Muscle layer of colon (tissue), 2 donors: Measurements from ENCODE around the gene PKIG.

Source experiments
- H3K27ac ChIP-seq: one replicate; pipeline ENCODE4 v1.7.0; 2013; ENCODE audit warnings: low read depth, mild to moderate bottlenecking, low read length, moderate library complexity
- H3K27me3 ChIP-seq, 2 donors: one replicate each; pipeline ENCODE4 v1.7.0; 2013; ENCODE audit warnings: low read length in 2 of 2, mild to moderate bottlenecking in 2 of 2; ENCODE audit not compliant: insufficient read depth in 2 of 2, control insufficient read depth in 1 of 2
- H3K36me3 ChIP-seq: one replicate; pipeline ENCODE4 v1.7.0; 2013; ENCODE audit warnings: mild to moderate bottlenecking, low read length; ENCODE audit not compliant: insufficient read depth
- H3K4me1 ChIP-seq: one replicate; pipeline ENCODE4 v1.7.0; 2013; ENCODE audit warnings: mild to moderate bottlenecking, low read length; ENCODE audit not compliant: insufficient read depth
- H3K4me3 ChIP-seq, 2 donors: one replicate each; pipeline ENCODE4 v1.7.0; 2013; ENCODE audit warnings: low read length in 2 of 2, low read depth in 1 of 2, mild to moderate bottlenecking in 1 of 2, moderate library complexity in 1 of 2
- H3K9ac ChIP-seq: one replicate; pipeline ENCODE4 v1.7.0; 2013; ENCODE audit warnings: low read length
- H3K9me3 ChIP-seq: one replicate; pipeline ENCODE4 v1.7.0; 2013; ENCODE audit warnings: mild to moderate bottlenecking, low read length
- donor health status: abdominal sarcoma.
- donor health status: Adenocarcinoma of cecum.

PKIG gene

DNA sequence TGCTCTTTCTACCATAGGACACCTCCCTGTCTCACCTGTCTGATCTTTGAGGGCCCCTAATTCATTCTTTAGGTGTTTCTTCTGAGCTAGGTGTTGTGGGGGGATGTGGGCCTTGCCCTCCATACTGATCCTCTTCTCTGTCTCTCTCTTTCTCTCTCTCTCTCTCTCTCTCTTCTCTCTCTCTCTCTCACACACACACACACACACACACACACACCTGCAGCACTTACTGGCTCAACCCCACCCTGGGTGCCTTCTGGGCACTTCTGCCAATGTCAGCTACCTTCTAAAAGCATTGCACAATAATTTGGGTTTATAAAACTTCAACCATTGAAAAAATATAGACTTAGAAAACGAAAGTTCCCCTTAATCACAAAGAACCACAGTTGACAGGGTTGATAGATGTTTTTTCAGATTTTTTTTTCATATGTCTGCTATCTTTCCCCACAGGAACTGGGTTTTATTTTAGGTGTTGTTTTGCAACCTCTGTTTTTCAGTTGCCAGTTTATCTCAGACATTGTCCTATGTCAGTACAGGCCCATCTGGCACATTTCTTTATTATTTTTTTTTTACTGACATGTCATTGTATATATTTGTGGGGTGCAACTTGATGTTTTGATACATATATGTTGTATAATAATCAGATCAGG, 28.1 kb downstream of the PKIG start:
- no peak overlapping the region for H3K27ac ChIP-seq
- no peak overlapping the region for H3K4me3 ChIP-seq
- no peaks in the 10 kb centered on the region for H3K27me3 ChIP-seq
- H3K36me3 ChIP-seq: peaks cover 10% of the 10 kb centered on the region
- H3K4me1 ChIP-seq: peaks cover 35% of the 10 kb centered on the region
- H3K9ac ChIP-seq: no peak overlapping the region
- H3K9me3 ChIP-seq: no peaks in the 10 kb centered on the region

DNA sequence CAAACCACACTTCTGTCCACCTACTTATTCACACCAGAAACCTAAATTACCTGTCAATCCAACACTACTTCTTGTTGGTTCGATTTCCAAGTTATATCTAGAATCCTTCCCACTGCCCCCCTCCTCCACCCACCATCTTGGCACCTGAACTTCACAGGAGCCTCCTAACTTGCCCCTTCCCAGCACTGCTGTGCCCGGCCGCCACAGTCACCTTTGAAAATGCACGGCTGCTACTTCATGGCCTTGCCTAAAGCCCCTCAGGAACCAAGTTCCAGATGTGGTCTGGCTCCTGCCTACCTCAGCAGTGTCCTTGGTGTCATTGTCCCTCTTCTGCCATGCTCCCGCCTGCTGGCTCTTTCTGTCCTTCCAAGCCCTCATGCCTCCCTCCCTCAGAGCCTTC, 31.2 kb downstream of the PKIG start:
- H3K9ac ChIP-seq: no peak overlapping the region
- H3K9me3 ChIP-seq: no peaks in the 10 kb centered on the region
- H3K36me3 ChIP-seq: peaks cover 42% of the 10 kb centered on the region
- H3K27me3 ChIP-seq: no peaks in the 10 kb centered on the region
- H3K27ac ChIP-seq: peak overlapping the region; percentile 29
- H3K4me1 ChIP-seq: peaks cover 54% of the 10 kb centered on the region
- no peak overlapping the region for H3K4me3 ChIP-seq

GRCh38 chr20:44614525-44614924, 32.1 kb downstream of the PKIG start:
- Histone ChIP-seq H3K36me3 (peaks cover 51% of the 10 kb centered on the region), H3K9me3 (no peaks in the 10 kb centered on the region), H3K27me3 (no peaks in the 10 kb centered on the region), H3K4me1 (peaks cover 46% of the 10 kb centered on the region), H3K4me3 (no peak overlapping the region), H3K9ac (peak overlapping the region; percentile 19), H3K27ac (peak overlapping the region; percentile 10)

- H3K36me3 ChIP-seq: peaks cover 58% of the 10 kb centered on the region
- H3K27ac ChIP-seq: peak overlapping the region; percentile 10
- no peak overlapping the region for H3K4me3 ChIP-seq
- no peaks in the 10 kb centered on the region for H3K27me3 ChIP-seq
- H3K4me1 ChIP-seq: peaks cover 39% of the 10 kb centered on the region
- H3K9ac ChIP-seq: no peak overlapping the region
- H3K9me3 ChIP-seq: no peaks in the 10 kb centered on the region
These were observed 32.9 kb downstream of the PKIG start for GRCh38 chr20:44615169-44615791.

DNA sequence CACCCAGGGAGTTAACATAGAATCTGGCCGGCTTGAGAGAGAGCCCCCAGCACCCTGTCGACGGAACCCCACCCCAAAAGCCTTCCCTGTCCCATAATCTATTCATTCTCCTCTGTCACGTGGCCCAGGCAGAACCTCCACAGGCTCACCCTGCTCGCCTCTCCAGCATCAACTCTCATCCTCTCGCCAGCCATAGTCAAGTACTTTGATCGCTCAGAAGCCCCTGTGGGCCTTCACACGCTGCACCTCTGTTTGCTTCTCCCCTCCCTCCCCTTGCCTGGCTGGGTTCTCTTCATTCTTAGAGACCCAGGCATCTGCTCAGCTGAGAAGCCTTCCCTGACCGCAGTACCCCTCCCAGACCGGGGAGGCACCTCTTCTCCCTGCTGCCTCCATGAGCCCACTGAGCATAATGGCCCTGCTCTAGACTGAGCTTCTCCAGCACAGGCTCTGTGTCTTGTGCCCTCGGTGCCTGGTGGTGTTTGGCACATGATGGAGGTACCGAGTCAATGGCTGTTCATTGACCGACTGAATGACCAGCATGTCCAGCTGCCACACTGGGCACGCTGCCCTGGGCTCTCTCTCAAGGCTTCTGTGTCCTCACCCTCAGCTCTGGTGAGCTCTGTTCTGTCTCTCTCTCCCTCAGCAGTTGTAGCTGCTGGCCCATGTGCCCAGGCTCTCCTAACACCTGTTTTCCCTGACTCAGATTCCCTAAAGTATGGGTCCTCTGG, 33.7 kb downstream of the PKIG start:
- no peak overlapping the region for H3K9ac ChIP-seq
- no peak overlapping the region for H3K27ac ChIP-seq
- H3K27me3 ChIP-seq: no peaks in the 10 kb centered on the region
- peaks cover 65% of the 10 kb centered on the region for H3K36me3 ChIP-seq
- no peaks in the 10 kb centered on the region for H3K9me3 ChIP-seq
- H3K4me1 ChIP-seq: peaks cover 37% of the 10 kb centered on the region
- no peak overlapping the region for H3K4me3 ChIP-seq

- peaks cover 37% of the 10 kb centered on the region for H3K4me1 ChIP-seq
- H3K27me3 ChIP-seq: no peaks in the 10 kb centered on the region
- no peaks in the 10 kb centered on the region for H3K9me3 ChIP-seq
- no peak overlapping the region for H3K27ac ChIP-seq
- peaks cover 67% of the 10 kb centered on the region for H3K36me3 ChIP-seq
- H3K9ac ChIP-seq: no peak overlapping the region
- no peak overlapping the region for H3K4me3 ChIP-seq
These were observed 34.2 kb downstream of the PKIG start for GRCh38 chr20:44616604-44616964.

- H3K27ac ChIP-seq: no peak overlapping the region
- no peaks in the 10 kb centered on the region for H3K27me3 ChIP-seq
- H3K4me1 ChIP-seq: peaks cover 37% of the 10 kb centered on the region
- no peaks in the 10 kb centered on the region for H3K9me3 ChIP-seq
- peaks cover 79% of the 10 kb centered on the region for H3K36me3 ChIP-seq
- H3K4me3 ChIP-seq: no peak overlapping the region
- H3K9ac ChIP-seq: no peak overlapping the region
These were observed 35.9 kb downstream of the PKIG start for GRCh38 chr20:44618318-44618731.

DNA sequence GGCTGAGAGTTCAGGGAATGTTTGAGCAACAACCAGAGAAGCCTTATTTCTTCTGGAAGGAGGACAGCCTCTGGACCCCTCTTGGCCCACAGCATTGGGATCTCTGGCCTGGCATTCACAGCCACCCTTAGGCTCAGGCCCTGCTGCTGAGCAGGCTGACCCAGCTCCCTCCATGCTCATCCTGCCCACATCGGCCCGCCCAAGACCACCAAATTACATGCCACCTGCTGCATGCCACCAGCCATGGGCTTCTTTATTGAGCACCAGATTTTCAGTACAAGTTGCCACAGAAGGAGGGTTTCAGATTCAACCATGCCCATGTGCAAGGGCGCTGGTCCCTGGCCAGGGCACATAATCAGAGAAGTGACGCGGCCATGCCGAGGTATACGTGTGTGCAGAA, 36.9 kb downstream of the PKIG start:
- peaks cover 30% of the 10 kb centered on the region for H3K4me1 ChIP-seq
- H3K27ac ChIP-seq: no peak overlapping the region
- H3K9me3 ChIP-seq: no peaks in the 10 kb centered on the region
- H3K27me3 ChIP-seq: no peaks in the 10 kb centered on the region
- H3K36me3 ChIP-seq: peaks cover 74% of the 10 kb centered on the region
- H3K9ac ChIP-seq: no peak overlapping the region
- no peak overlapping the region for H3K4me3 ChIP-seq

DNA sequence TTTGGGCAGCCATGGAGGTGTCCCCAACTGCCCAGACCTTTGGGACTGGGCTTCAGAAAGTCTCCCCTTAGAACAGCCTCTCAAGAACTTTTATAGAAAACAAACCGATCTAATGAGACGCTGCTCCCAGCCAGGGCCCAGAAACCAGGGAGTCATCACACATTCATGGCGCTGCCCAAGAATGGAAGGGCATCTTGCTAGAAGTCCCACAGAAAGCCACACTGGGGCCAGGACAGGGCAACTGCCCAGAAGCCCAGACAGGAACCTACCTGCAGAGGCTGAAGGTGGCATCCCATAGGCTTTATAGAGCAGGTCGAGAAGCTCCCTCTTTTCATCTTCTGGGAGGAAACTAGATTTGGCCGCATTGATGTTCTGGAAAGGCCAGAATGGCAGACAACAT, 37.7 kb downstream of the PKIG start:
- H3K4me1 ChIP-seq: peaks cover 22% of the 10 kb centered on the region
- no peak overlapping the region for H3K4me3 ChIP-seq
- no peak overlapping the region for H3K9ac ChIP-seq
- H3K36me3 ChIP-seq: peaks cover 73% of the 10 kb centered on the region
- H3K27me3 ChIP-seq: no peaks in the 10 kb centered on the region
- H3K9me3 ChIP-seq: no peaks in the 10 kb centered on the region
- H3K27ac ChIP-seq: no peak overlapping the region

GRCh38 chr20:44621325-44621724, 38.9 kb downstream of the PKIG start:
- H3K4me1 ChIP-seq: peaks cover 10% of the 10 kb centered on the region
- H3K27me3 ChIP-seq: no peaks in the 10 kb centered on the region
- peaks cover 67% of the 10 kb centered on the region for H3K36me3 ChIP-seq
- H3K9ac ChIP-seq: no peak overlapping the region
- H3K9me3 ChIP-seq: no peaks in the 10 kb centered on the region
- H3K27ac ChIP-seq: no peak overlapping the region
- H3K4me3 ChIP-seq: no peak overlapping the region

GRCh38 chr20:44621939-44622338, 39.6 kb downstream of the PKIG start:
- Histone ChIP-seq H3K27ac (no peak overlapping the region), H3K36me3 (peaks cover 61% of the 10 kb centered on the region), H3K4me1 (peaks cover 3% of the 10 kb centered on the region), H3K9me3 (no peaks in the 10 kb centered on the region), H3K9ac (no peak overlapping the region), H3K4me3 (no peak overlapping the region), H3K27me3 (no peaks in the 10 kb centered on the region)
